ENCODE data around the gene PPM1L.

The PPM1L gene

DNA sequence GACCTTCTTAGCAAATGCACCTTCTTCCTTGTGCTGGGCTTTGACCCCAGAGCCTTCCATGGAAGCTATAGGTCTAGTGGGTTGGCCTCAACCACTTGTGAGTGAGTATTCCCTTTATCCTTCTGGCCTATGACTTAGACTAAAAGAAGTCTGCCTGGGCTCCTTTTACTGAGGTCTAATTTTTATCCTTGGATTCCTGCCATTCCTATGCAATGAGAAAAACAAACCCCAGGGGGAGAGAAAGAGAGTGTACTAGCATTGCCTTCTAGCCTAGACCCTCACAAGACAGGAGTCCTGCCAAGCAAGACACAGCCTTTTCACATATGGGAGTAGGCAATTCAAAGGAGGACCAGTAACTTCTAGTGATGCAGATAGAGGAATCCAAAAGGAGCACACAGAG, 155.4 kb downstream of the PPM1L start:
- no peaks in the 10 kb centered on the region for H3K27me3 ChIP-seq (ENCODE audit: control insufficient read depth in 1 of 2, insufficient read depth in 2 of 2, low read length in 2 of 2)
- H3K4me3 ChIP-seq (ENCODE audit: low read depth in 1 of 2, low read length in 2 of 2) = no peak overlapping the region

DNA sequence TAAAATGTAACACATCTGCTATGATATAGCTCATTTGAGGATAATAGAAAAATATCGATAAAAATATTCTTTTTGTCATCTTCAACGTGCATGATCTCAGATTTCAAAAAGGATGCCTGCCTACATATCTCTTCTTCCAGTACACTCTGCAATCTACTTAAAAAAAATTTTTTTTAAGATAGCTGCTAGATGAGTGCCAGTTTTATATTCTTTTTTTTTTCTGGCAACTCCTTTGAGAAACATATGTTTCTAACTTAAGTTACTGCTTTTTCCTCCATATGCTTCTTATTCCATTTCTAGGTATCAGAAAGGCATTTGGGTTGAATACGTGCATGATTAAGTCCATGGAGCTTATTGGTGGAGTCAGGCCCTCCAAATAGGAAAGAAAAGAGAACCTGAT, 160.4 kb downstream of the PPM1L start:
- no peak overlapping the region for H3K27ac ChIP-seq (ENCODE audit: low read depth, low read length)
- H3K4me3 ChIP-seq (ENCODE audit: low read depth in 1 of 2, low read length in 2 of 2) = no peak overlapping the region
- no peaks in the 10 kb centered on the region for H3K4me1 ChIP-seq (ENCODE audit: control insufficient read depth in 1 of 2, insufficient read depth in 2 of 2, low read length in 2 of 2)
- no peak overlapping the region for H3K9ac ChIP-seq (ENCODE audit: low read depth in 1 of 2, low read length in 2 of 2)
- no peaks in the 10 kb centered on the region for H3K9me3 ChIP-seq (ENCODE audit: control insufficient read depth in 1 of 2, low read length in 2 of 2)
- no peaks in the 10 kb centered on the region for H3K36me3 ChIP-seq (ENCODE audit: control insufficient read depth in 1 of 2, insufficient read depth in 2 of 2, low read length in 2 of 2)
- no peaks in the 10 kb centered on the region for H3K27me3 ChIP-seq (ENCODE audit: control insufficient read depth in 1 of 2, insufficient read depth in 2 of 2, low read length in 2 of 2)

More for the DNA sequence above, 155.4 kb downstream of the PPM1L start:
- Histone ChIP-seq H3K9me3 (ENCODE audit: control insufficient read depth in 1 of 2, low read length in 2 of 2) (peaks cover 3 to 4% of the 10 kb centered on the region in 2 donors), H3K4me1 (ENCODE audit: control insufficient read depth in 1 of 2, insufficient read depth in 2 of 2, low read length in 2 of 2) (no peaks in the 10 kb centered on the region), H3K36me3 (ENCODE audit: control insufficient read depth in 1 of 2, insufficient read depth in 2 of 2, low read length in 2 of 2) (no peaks in the 10 kb centered on the region), H3K27ac (ENCODE audit: low read depth, low read length) (no peak overlapping the region), H3K9ac (ENCODE audit: low read depth in 1 of 2, low read length in 2 of 2) (no peak overlapping the region)

DNA sequence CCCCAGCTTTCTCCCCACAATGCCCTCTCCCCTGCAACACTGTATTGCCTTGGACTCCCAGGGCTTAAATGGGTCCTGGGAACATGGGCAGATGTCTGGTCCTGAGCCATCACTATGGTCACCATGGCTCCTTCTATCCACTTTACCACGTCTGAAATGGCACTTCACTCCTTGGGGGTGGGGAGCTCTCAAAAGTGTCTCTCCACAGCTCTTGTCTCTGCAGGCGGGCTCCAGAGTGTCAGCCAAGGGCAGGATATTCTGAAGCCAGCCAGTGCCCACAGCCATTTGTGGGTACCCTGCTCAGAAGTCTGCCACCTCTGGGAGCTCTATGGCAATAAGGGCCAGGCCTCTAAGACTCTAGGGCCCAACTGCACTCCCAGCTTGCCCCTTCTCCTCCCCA, 163.9 kb downstream of the PPM1L start:
- Histone ChIP-seq H3K4me3 (ENCODE audit: low read depth in 1 of 2, low read length in 2 of 2) (no peak overlapping the region), H3K9ac (ENCODE audit: low read depth in 1 of 2, low read length in 2 of 2) (no peak overlapping the region), H3K4me1 (ENCODE audit: control insufficient read depth in 1 of 2, insufficient read depth in 2 of 2, low read length in 2 of 2) (no peaks in the 10 kb centered on the region), H3K9me3 (ENCODE audit: control insufficient read depth in 1 of 2, low read length in 2 of 2) (no peaks in the 10 kb centered on the region), H3K36me3 (ENCODE audit: control insufficient read depth in 1 of 2, insufficient read depth in 2 of 2, low read length in 2 of 2) (no peaks in the 10 kb centered on the region), H3K27ac (ENCODE audit: low read depth, low read length) (no peak overlapping the region), H3K27me3 (ENCODE audit: control insufficient read depth in 1 of 2, insufficient read depth in 2 of 2, low read length in 2 of 2) (no peaks in the 10 kb centered on the region)

DNA sequence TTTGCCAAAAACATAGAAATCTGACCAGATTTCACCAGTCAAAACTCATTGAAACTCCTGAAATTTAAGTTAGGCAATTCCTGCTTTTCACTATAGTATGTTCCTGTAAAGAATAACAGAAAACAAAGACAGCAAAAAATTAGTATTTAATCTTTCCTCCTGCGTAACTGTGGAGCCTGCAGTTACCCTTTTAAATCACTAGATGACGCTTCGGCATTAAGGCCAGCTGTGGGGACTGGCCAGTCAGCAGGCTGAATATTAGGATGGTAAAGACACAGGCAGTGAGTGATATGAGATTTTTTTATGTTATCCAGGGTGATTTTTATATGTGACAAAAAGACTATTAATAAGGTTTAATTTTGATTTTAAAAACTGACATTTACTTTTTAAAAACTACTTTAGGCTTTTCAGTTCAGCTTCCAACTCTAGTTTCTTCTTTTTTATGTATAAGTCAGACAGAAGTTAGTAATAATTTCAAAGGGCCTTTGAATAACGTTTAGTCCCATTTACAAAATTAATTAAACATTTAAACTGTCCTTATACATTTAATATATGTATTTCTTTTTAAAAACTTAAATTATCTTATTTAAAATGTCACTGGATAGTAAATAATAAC, 165.1 kb downstream of the PPM1L start:
- no peak overlapping the region for H3K27ac ChIP-seq (ENCODE audit: low read depth, low read length)
- H3K36me3 ChIP-seq (ENCODE audit: control insufficient read depth in 1 of 2, insufficient read depth in 2 of 2, low read length in 2 of 2) = no peaks in the 10 kb centered on the region
- no peak overlapping the region for H3K4me3 ChIP-seq (ENCODE audit: low read depth in 1 of 2, low read length in 2 of 2)
- no peaks in the 10 kb centered on the region for H3K9me3 ChIP-seq (ENCODE audit: control insufficient read depth in 1 of 2, low read length in 2 of 2)
- no peaks in the 10 kb centered on the region for H3K27me3 ChIP-seq (ENCODE audit: control insufficient read depth in 1 of 2, insufficient read depth in 2 of 2, low read length in 2 of 2)
- no peaks in the 10 kb centered on the region for H3K4me1 ChIP-seq (ENCODE audit: control insufficient read depth in 1 of 2, insufficient read depth in 2 of 2, low read length in 2 of 2)
- no peak overlapping the region for H3K9ac ChIP-seq (ENCODE audit: low read depth in 1 of 2, low read length in 2 of 2)

DNA sequence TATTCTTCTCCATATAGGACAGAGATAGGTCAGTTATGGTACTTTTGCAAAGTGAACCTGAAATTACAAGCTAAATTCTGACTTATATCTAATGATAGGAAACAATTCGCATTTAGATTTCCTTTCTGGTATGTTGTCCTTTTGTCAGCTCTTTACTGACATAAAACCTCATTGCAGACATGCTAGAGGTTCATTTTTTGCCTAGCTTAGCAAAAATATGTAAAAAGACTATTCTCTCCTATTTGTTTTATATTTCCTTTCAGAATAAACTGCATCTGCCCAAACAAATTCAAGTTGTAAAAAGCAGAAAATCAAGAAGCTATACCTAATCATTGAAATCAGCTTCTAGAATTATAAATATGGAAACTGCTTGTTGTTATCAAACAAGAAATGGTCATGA, 168.7 kb downstream of the PPM1L start:
- no peaks in the 10 kb centered on the region for H3K27me3 ChIP-seq (ENCODE audit: control insufficient read depth in 1 of 2, insufficient read depth in 2 of 2, low read length in 2 of 2)
- H3K36me3 ChIP-seq (ENCODE audit: control insufficient read depth in 1 of 2, insufficient read depth in 2 of 2, low read length in 2 of 2) = no peaks in the 10 kb centered on the region
- H3K9ac ChIP-seq (ENCODE audit: low read depth in 1 of 2, low read length in 2 of 2) = no peak overlapping the region
- no peaks in the 10 kb centered on the region for H3K4me1 ChIP-seq (ENCODE audit: control insufficient read depth in 1 of 2, insufficient read depth in 2 of 2, low read length in 2 of 2)
- H3K4me3 ChIP-seq (ENCODE audit: low read depth in 1 of 2, low read length in 2 of 2) = no peak overlapping the region
- no peaks in the 10 kb centered on the region for H3K9me3 ChIP-seq (ENCODE audit: control insufficient read depth in 1 of 2, low read length in 2 of 2)
- H3K27ac ChIP-seq (ENCODE audit: low read depth, low read length) = no peak overlapping the region

DNA sequence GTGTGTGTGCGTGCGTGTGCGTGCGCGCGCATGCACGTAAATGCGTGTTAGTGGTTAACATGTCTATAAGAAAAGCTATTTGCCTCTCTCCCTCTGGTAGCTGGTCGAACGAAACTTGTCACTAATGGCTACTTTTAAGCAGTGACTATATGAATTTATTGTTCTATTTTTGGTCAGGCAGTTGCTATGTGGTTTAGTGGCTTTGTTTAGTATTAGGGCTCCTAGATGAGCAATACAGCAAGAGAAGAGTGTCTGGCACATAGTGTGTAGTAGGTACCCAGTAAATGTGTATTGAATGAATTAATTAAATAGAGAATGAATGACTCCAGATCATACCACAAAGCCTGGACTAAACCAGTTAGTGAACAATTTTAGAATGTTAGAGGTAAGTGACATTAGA, 171.6 kb downstream of the PPM1L start:
- no peaks in the 10 kb centered on the region for H3K36me3 ChIP-seq (ENCODE audit: control insufficient read depth in 1 of 2, insufficient read depth in 2 of 2, low read length in 2 of 2)
- no peaks in the 10 kb centered on the region for H3K4me1 ChIP-seq (ENCODE audit: control insufficient read depth in 1 of 2, insufficient read depth in 2 of 2, low read length in 2 of 2)
- no peaks in the 10 kb centered on the region for H3K9me3 ChIP-seq (ENCODE audit: control insufficient read depth in 1 of 2, low read length in 2 of 2)
- no peaks in the 10 kb centered on the region for H3K27me3 ChIP-seq (ENCODE audit: control insufficient read depth in 1 of 2, insufficient read depth in 2 of 2, low read length in 2 of 2)
- no peak overlapping the region for H3K4me3 ChIP-seq (ENCODE audit: low read depth in 1 of 2, low read length in 2 of 2)
- no peak overlapping the region for H3K9ac ChIP-seq (ENCODE audit: low read depth in 1 of 2, low read length in 2 of 2)
- no peak overlapping the region for H3K27ac ChIP-seq (ENCODE audit: low read depth, low read length)

DNA sequence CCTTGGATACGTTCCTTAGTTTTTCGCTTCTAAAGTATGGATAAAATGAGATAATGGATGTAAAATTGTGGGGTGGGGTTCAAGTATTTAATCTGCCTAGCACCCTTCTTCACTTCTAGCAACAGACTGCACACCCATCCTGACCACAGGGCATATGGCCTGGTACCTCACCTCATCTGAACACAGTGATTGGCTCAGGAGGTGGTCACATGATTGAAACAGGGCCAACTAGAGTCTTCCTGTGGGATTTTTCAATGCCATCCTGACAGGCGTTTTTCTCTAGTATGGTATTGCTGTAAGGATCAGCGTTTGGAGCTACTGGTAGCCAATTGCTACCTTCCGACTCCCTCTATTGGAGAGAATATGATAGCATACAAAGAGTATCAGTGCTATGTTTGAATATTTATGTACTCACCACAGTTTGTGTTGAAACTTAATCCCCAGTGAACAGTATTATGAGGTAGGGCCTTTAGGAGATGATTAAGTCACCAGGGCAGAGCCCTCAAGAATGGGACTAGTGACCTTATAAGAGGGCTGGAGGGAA, 172.2 kb downstream of the PPM1L start:
- Histone ChIP-seq H3K27ac (ENCODE audit: low read depth, low read length) (no peak overlapping the region), H3K4me1 (ENCODE audit: control insufficient read depth in 1 of 2, insufficient read depth in 2 of 2, low read length in 2 of 2) (no peaks in the 10 kb centered on the region), H3K4me3 (ENCODE audit: low read depth in 1 of 2, low read length in 2 of 2) (no peak overlapping the region), H3K36me3 (ENCODE audit: control insufficient read depth in 1 of 2, insufficient read depth in 2 of 2, low read length in 2 of 2) (no peaks in the 10 kb centered on the region), H3K9me3 (ENCODE audit: control insufficient read depth in 1 of 2, low read length in 2 of 2) (no peaks in the 10 kb centered on the region), H3K9ac (ENCODE audit: low read depth in 1 of 2, low read length in 2 of 2) (no peak overlapping the region), H3K27me3 (ENCODE audit: control insufficient read depth in 1 of 2, insufficient read depth in 2 of 2, low read length in 2 of 2) (no peaks in the 10 kb centered on the region)

DNA sequence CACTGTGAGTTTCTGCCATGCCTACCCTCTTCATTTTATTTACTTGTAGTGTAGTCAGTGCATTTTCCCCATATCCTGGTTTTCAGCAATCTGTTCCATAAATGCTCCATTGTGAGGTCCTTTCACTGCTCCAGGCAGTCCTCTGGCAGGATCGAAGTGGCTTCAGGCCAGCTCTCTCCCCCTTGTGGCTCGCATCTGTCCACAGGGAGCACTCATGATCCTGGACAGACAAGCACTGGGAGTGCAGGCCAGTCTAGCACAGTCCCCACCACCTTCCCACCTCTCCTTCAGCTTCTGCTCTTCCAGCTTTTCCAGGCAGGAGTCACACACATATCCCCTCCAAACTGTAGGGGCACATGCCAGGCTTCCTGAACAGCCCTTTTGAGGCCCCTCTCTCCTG, 173.6 kb downstream of the PPM1L start:
- H3K4me1 ChIP-seq (ENCODE audit: control insufficient read depth in 1 of 2, insufficient read depth in 2 of 2, low read length in 2 of 2) = no peaks in the 10 kb centered on the region
- H3K9ac ChIP-seq (ENCODE audit: low read depth in 1 of 2, low read length in 2 of 2) = no peak overlapping the region
- no peak overlapping the region for H3K4me3 ChIP-seq (ENCODE audit: low read depth in 1 of 2, low read length in 2 of 2)
- no peaks in the 10 kb centered on the region for H3K9me3 ChIP-seq (ENCODE audit: control insufficient read depth in 1 of 2, low read length in 2 of 2)
- no peaks in the 10 kb centered on the region for H3K27me3 ChIP-seq (ENCODE audit: control insufficient read depth in 1 of 2, insufficient read depth in 2 of 2, low read length in 2 of 2)
- H3K36me3 ChIP-seq (ENCODE audit: control insufficient read depth in 1 of 2, insufficient read depth in 2 of 2, low read length in 2 of 2) = no peaks in the 10 kb centered on the region
- no peak overlapping the region for H3K27ac ChIP-seq (ENCODE audit: low read depth, low read length)

DNA sequence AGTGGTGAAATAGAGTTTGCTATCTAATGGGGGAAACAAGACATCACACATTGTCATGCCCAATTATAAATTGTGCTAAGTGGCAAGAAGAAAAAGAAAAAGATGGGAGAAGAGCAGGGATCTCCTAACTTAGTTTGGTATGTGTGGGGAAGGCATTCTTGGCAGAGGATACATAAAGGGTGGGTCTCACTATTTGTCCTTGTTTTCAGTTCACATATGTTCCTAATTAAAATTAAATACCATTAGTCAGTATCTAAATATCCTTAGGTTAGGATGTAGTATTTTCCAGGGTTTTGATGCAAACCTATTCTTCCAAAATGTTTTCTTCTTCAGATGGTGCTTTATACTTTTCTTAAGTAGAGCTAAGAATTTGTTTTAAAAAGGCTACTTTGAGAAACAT, 175.4 kb downstream of the PPM1L start:
- Histone ChIP-seq H3K9me3 (ENCODE audit: control insufficient read depth in 1 of 2, low read length in 2 of 2) (no peaks in the 10 kb centered on the region), H3K9ac (ENCODE audit: low read depth in 1 of 2, low read length in 2 of 2) (no peak overlapping the region), H3K27ac (ENCODE audit: low read depth, low read length) (no peak overlapping the region), H3K4me3 (ENCODE audit: low read depth in 1 of 2, low read length in 2 of 2) (no peak overlapping the region), H3K36me3 (ENCODE audit: control insufficient read depth in 1 of 2, insufficient read depth in 2 of 2, low read length in 2 of 2) (no peaks in the 10 kb centered on the region), H3K27me3 (ENCODE audit: control insufficient read depth in 1 of 2, insufficient read depth in 2 of 2, low read length in 2 of 2) (no peaks in the 10 kb centered on the region), H3K4me1 (ENCODE audit: control insufficient read depth in 1 of 2, insufficient read depth in 2 of 2, low read length in 2 of 2) (no peaks in the 10 kb centered on the region)

DNA sequence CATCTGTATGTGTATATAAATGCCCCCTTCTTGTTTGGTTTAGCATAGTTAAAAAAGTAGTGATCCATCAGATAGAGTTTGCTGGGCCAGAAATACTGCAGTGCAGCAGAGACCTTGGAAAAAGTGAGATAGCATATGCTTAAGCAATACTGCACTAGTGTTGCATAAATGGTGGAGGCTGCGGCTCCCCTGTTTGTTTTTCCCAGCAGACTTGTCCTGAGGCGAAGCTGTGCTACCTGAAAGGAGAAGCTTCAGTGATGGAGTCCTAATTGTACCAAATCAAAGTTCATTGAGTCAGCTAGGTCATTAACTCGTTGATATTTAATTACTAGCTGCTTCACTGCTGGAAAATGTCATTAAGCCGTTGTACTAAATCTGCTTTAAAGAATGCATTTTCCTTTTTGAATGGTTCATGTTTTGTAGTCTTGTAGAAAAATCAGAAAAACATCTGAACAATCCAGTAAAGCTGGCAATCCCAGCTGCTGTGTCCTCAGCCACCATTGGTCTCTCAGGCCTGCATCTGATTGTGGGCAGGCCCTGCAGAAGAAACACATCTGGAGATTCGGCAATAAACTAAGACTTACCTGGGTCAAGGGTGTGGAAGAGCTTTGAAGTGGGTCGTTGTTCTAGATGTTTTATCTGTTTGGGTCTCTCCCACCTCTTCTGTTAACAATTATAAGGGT, 179.5 kb downstream of the PPM1L start:
- Histone ChIP-seq H3K9me3 (ENCODE audit: control insufficient read depth in 1 of 2, low read length in 2 of 2) (no peaks in the 10 kb centered on the region), H3K9ac (ENCODE audit: low read depth in 1 of 2, low read length in 2 of 2) (no peak overlapping the region), H3K4me1 (ENCODE audit: control insufficient read depth in 1 of 2, insufficient read depth in 2 of 2, low read length in 2 of 2) (no peaks in the 10 kb centered on the region), H3K27ac (ENCODE audit: low read depth, low read length) (no peak overlapping the region), H3K27me3 (ENCODE audit: control insufficient read depth in 1 of 2, insufficient read depth in 2 of 2, low read length in 2 of 2) (no peaks in the 10 kb centered on the region), H3K36me3 (ENCODE audit: control insufficient read depth in 1 of 2, insufficient read depth in 2 of 2, low read length in 2 of 2) (no peaks in the 10 kb centered on the region), H3K4me3 (ENCODE audit: low read depth in 1 of 2, low read length in 2 of 2) (no peak overlapping the region)
